ENCODE measurements around the gene ELF2.
"Not testable (repeated sequence)": the region's sequence is repeated elsewhere in the genome, so short reads cannot be mapped to it uniquely, and the experiment has no call there.

ELF2 gene

DNA sequence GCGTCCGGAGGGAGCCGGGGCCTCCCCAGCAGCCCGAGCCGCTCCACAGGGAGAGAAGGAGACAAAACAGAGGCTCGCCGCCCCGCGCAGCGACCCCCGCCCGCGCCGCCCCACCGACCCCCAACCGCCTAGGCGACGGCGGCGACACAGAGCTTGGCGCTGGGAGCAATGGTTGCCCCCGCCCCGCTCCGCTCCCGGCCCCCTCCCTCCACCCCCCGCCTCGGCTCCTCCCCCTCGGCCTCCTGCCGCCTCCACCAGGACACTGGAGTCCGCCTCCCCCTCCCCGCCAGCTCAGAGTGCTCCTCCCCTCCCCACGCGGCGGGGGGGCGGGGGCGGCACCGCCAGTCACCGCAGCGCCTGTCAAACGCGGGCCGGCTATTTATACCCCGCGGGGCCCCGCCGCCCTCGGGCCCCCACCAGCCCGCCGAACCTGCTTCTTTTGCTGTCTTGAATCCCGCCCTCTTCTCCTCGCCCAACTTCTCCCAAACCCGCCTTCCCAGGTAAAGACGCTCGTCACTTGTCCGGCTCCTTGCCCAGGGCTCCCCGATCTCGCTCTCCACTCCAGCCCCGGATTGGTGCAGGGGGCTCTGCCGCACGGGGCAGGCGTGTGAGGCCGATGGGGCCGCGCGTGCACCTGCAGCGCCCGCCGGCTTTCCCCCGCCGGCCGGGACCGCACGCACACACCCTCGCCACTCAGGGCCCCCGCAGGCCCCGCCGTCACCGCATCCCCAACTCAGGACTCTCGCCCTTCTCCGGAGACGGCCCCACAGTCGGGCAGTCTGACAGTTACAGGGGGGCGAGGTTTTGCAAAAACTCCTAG lies at the start of gene ELF2:
ELF2 (minus strand) TSS at position 170 of the 820 bp plus-strand sequence. CDS start 39,517 bp downstream, outside the sequence.
- DNase-seq, result peak; percentile 83

GRCh38 chr4:139223682-139224317 lies 46.8 kb upstream of the ELF2 start:
- peak; percentile 54 for DNase-seq

- no peak for DNase-seq
Observed at GRCh38 chr4:139222215-139222614, 45.2 kb upstream of the ELF2 start.

DNA sequence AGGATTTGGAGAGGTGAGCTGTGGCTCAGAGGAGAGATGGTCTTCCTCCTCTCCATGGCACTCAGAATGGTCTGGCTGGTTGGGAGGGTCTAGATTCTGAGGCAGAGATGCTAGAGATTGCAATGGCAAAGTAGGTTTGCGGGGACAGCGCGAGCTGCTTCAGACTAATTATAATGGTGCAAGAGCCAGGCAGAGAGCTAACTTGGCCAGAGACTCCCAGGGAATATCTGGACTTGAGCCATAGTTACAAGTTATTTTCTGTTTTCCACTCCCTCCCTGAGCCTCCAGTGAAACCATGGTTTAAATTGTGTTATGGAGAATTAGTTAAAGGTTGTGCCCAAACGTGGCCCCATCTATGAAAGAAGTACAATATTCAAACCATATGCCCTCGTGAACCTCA lies 44.7 kb upstream of the ELF2 start:
- no peak for DNase-seq

- no peak for DNase-seq
Observed at GRCh38 chr4:139219450-139220055, 42.5 kb upstream of the ELF2 start.

DNA sequence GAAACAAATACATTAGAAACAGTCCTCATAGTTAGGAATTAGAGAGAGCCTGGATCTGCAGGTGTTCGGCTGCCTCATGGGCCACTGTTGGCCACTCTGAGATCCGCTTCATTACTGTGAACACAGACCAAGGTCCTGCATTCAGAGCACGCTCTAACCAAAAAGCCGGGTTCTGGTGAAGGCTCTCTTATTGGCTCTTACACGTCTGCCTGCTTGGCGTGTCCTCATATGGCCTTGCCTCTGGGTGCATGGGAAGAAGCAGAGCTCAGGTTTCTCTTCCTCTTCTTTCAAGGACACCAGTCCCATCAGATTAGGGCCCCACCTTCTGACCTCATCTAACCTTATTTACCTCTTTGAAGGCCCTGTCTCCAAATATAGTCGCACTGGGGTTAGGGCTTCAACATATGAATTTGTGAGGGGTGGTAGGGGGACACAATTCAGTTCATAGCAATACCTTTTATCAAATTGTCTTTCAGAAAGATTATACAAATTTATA lies 37.1 kb upstream of the ELF2 start:
- DNase-seq, result no peak

GRCh38 chr4:139213633-139214032 lies 36.6 kb upstream of the ELF2 start:
- DNase-seq, result not testable (repeated sequence)

DNA sequence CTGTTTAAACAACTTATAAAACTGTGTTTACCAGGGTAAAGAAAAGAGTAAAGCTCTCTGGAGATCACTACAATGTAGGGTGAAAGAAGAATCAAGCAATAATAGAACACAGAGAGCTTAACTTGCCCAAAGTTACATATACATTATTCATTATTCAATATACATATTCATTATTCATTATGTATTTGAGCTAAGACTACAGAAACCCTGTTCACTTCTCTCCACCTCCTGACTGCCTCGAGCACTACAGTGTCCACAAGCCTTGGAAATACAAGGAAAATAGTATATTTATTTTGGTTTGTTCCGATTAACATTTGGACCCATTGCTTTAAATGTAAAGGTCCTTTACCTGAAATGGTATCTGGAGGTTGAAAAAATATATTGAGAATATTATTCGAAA lies 35.9 kb upstream of the ELF2 start:
- DNase-seq, result no peak

DNA sequence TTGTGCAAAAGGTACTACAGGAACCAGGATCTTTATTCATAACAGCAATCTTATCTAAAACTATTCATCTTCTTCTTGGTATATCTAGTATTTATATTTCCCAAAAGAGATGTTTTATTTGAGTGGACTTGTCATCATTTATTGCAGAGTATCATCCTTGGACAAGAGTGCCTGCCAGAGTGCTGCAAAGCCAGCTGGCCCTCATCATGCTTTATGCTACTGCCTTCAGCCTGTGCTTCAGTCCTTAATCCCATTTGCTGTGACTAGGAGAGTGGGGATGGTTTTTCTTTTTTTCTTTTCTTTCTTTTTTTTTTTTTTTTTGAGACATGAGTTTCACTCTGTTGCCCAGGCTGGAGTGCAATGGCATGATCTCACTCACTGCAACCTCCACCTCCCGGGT lies 33.5 kb upstream of the ELF2 start:
- DNase-seq, result no peak

DNA sequence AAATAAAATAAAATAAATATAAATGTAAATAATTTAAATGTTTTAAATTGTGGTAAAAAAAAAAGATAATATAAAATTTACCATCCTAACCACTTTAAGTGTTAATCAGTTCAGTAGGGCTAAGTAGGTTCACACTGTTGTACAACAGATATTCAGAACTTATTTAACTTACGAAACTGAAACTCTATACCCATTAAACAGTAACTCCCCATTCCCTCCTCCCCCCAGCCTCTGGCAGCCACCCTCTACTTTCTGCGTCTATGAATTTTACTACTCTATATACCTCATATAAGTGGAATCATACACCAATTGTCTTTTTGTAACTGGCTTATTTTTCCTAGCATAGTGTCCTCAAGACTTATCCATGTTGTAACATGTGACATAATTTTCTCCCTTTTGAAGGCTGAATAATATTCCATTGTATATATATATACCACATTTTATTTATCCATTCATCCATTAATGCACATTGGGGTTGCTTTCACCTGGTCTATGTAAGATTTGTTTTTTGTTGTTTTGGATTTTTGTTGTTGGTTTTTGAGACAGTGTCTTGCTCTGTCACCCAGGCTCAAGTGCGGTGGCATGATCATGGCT lies 32.5 kb upstream of the ELF2 start:
- DNase-seq, result no peak

DNA sequence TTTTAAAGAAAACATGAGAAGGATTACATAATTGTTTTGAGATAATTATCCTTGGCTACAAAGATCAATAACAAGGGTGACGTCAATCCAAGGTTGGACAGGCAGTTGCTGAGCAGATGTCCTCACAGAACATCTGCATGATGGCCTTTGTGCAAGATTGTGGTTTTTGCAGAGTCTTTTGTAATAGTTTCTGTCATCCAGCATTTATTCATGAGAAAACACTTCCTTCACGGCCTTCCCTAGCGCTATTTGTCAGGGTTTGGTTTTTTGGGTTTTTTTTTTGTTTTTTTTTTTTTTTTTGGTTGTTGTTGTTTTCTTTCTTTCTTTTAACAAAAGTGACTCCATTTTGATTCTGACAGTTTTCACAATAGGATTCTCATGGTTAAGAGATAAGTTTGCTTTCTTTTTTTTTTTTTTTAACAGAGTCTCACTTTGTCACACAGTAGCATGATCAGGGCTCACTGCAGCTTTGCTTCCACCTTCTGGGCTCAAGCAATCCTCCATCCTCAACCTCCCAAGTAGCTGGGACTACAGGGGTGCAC lies 31.5 kb upstream of the ELF2 start:
- DNase-seq, result no peak

DNA sequence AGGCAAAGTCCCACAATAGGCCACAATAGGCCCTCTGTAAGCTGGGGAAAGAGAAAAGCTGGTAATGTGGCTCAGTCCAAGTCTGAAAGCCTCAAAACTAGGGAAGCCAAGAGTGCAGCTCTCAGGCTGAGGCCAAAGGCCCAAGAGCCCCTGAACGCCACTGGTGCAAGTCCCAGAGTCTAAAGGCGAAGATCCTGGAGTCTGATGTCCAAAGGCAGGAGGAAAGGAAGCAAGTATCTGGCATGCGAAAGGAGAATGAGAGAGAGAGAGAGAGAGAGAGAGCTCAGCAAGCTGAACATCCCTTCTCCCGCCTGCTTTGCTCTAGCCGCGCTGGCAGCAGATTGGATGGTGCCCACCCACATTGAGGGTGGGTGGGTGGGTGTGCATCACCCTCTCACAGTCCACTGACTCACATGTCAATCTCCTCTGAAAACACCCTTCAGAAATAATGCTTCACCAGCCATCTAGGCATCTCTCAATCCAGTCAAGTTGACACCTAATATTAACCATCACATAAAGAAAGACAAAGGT lies 30.9 kb upstream of the ELF2 start:
- DNase-seq, result no peak

DNA sequence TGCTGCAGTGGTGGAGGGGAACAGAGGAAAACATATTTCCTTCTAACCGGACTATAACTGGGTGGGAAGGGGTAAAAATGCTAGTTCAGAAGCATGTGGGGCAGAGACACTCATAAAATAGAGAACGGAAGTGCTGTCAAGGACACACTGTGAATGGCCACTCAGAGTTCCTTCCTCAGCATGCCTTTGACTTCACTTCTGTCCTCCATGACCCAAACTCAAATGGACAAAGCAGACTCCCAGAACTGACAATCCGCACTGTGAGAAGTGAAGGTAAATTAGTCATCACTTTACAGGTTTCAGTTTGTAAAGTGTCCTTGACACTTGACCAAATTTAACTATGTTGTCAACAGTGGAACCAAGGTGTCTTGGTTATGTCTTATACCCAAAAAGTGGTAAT lies 30.2 kb upstream of the ELF2 start:
- no peak for DNase-seq

GRCh38 chr4:139202991-139203390 lies 26.0 kb upstream of the ELF2 start:
- DNase-seq, result no peak

- no peak for DNase-seq
Observed at GRCh38 chr4:139200506-139200905, 23.5 kb upstream of the ELF2 start.

- DNase-seq, result no peak
Observed at GRCh38 chr4:139200102-139200501, 23.1 kb upstream of the ELF2 start.

DNA sequence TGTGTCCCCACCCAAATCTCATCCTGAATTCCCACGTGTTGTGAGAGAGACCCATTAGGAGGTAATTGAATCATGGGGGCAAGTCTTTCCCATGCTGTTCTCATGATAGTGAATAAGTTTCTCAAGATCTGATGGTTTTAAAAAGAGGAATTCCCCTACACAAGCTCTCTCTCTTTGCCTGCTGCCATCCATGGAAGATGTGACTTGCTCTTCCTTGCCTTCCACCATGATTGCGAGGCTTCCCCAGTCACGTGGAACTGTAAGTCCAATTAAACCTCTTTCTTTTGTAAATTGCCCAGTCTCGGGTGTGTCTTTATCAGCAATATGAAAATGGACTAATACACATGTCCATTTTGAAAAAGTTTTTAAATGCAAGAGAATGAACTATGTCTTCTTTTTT lies 20.2 kb upstream of the ELF2 start:
- DNase-seq, result not testable (repeated sequence)

- DNase-seq, result no peak
Observed at GRCh38 chr4:139196462-139196861, 19.4 kb upstream of the ELF2 start.

DNA sequence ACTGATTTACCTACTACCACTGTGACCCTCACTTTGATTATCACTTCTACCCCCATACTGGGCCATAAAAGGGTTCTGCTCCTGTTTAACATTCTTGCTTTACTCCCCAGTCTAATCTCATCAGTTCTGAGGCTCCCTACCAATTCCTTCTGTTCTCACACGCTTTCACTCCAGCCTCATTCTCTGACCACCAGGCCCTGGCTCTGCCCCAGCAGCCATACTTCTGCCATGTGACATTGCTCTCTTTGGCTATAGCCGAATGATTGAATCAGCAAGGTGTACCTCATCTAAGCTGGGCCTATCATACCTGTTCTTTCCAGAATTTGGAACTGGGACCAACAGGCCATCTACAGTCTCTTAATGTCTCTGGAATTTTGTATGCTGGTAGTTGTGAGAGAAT lies 14.4 kb upstream of the ELF2 start:
- no peak for DNase-seq

GRCh38 chr4:139189972-139190371 lies 13.0 kb upstream of the ELF2 start:
- no peak for DNase-seq

GRCh38 chr4:139189417-139189749 lies 12.4 kb upstream of the ELF2 start:
- no peak for DNase-seq

- peak; percentile 7 for DNase-seq
Observed at GRCh38 chr4:139188648-139189416, 11.8 kb upstream of the ELF2 start.
